ENCODE results near the gene D2HGDH.

D2HGDH gene

DNA sequence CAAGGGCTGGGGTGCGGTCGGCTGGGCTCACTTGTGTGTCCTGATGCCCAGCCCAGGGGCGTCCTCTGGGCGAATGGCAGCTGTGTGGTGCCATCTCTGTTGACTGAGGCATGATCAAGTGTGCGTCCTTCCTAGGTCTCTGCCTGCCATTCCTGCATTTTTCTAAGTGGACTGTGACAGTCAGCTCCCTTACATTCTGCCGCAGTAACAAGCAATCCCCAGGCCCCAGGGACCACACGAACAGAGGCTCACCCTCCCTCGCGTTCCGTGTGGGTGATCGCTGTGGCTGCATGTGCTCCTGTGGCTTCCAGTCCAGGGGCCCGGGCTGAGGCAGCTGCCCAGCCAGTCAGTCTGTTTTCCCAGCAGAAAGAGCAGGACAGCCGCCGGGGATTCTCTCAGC, 17.8 kb downstream of the D2HGDH start:
- Histone ChIP-seq H3K27me3 (replicated peaks in 2 of 5; ENCODE audit: control insufficient read depth in 4 of 5, insufficient read depth in 5 of 5, low read length in 4 of 5) (no peaks in the 10 kb centered on the region), H3K27ac (ENCODE audit: insufficient read depth in 1 of 2, low read depth in 1 of 2, low read length in 2 of 2, poor library complexity in 1 of 2, severe bottlenecking in 2 of 2) (no peak overlapping the region), H3K9me3 (ENCODE audit: control extremely low read depth in 1 of 5, control insufficient read depth in 4 of 5, insufficient read depth in 2 of 5, low read depth in 1 of 5, low read length in 4 of 5) (no peaks in the 10 kb centered on the region), H3K4me3 (ENCODE audit: control insufficient read depth in 1 of 7, extremely low read depth in 1 of 7, insufficient read depth in 4 of 7, low read depth in 2 of 7, low read length in 6 of 7) (no peak overlapping the region), H3K36me3 (ENCODE audit: control insufficient read depth in 4 of 4, insufficient read depth in 4 of 4, low read length in 3 of 4) (peaks cover 2 to 74% (median 35%) of the 10 kb centered on the region in 4 experiments), H3K4me1 (ENCODE audit: control extremely low read depth in 1 of 4, control insufficient read depth in 4 of 4, insufficient read depth in 4 of 4, low read length in 3 of 4) (peaks cover 0 to 2% (median 0%) of the 10 kb centered on the region in 4 experiments)
- DNase-seq, result no peak
- WGBS (ENCODE audit: insufficient coverage), result 96% methylated on average over 14 of the region's 14 CpGs
- ChIA-PET CTCF (no interaction called here), POLR2A (no interaction called here)

DNA sequence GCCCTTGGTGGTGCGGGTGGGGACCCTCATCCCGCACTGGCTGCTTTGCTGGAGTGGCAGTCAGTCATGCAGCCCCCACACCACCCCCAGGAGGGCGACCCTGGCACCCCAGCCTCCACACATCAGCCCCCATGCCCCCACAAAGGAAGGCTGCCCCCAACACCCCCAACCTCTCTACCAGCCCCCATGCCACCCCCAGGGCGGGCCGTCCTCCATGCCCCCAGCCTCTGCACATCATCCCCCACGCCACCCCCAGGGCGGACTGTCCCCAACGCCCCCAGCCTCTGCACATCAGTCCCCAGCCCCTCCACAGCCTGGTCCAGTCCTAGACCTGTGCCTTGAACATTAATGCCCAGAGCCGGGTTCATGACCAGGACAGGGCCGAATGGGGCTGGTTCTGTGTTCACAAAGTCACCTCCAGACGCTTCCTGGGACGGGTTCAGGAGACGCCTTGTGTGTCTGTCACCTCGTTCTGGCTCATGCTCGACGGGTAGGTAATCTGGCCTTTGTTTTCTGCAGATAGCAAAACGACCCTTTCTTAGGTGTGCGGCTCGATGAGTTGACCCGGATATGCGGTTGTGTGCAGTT, 18.4 kb downstream of the D2HGDH start:
- H3K36me3 ChIP-seq (ENCODE audit: control insufficient read depth in 4 of 4, insufficient read depth in 4 of 4, low read length in 3 of 4), result peaks cover 2 to 71% (median 33%) of the 10 kb centered on the region in 4 experiments
- ChIA-PET POLR2A (no interaction called here), CTCF (no interaction called here)
- no peaks in the 10 kb centered on the region for H3K9me3 ChIP-seq (ENCODE audit: control extremely low read depth in 1 of 5, control insufficient read depth in 4 of 5, insufficient read depth in 2 of 5, low read depth in 1 of 5, low read length in 4 of 5)
- peaks cover 0 to 2% (median 0%) of the 10 kb centered on the region in 4 experiments for H3K4me1 ChIP-seq (ENCODE audit: control extremely low read depth in 1 of 4, control insufficient read depth in 4 of 4, insufficient read depth in 4 of 4, low read length in 3 of 4)
- H3K27me3 ChIP-seq (replicated peaks in 2 of 5; ENCODE audit: control insufficient read depth in 4 of 5, insufficient read depth in 5 of 5, low read length in 4 of 5), result no peaks in the 10 kb centered on the region
- 98% methylated on average over 13 of the region's 21 CpGs for WGBS (ENCODE audit: insufficient coverage)
- no peak overlapping the region for H3K27ac ChIP-seq (ENCODE audit: insufficient read depth in 1 of 2, low read depth in 1 of 2, low read length in 2 of 2, poor library complexity in 1 of 2, severe bottlenecking in 2 of 2)
- H3K4me3 ChIP-seq (ENCODE audit: control insufficient read depth in 1 of 7, extremely low read depth in 1 of 7, insufficient read depth in 4 of 7, low read depth in 2 of 7, low read length in 6 of 7), result no peak overlapping the region
- no peak for DNase-seq

DNA sequence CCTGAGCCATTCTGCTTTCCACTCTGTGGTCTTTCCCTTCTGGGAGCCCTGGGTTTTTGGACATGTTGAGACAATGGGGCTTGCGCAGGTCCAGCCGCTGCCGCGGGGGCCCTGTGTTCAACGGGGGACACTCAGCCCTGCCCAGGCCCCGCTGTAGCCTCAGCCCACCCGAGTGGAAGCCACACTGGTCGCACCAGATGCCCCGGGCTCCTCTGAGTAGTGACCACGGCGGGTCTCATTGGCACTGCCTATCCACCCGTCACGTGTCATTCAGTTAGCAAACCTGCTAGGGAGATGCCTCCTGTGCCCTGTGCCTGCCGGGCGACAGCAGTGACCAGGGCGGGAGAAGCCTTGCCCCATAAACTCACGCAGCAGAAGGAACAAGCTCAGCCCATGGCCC, 19.1 kb downstream of the D2HGDH start:
- H3K36me3 ChIP-seq (ENCODE audit: control insufficient read depth in 4 of 4, insufficient read depth in 4 of 4, low read length in 3 of 4), result peaks cover 2 to 68% (median 31%) of the 10 kb centered on the region in 4 experiments
- POLR2A ChIA-PET, result no interaction called here
- H3K4me3 ChIP-seq (ENCODE audit: control insufficient read depth in 1 of 7, extremely low read depth in 1 of 7, insufficient read depth in 4 of 7, low read depth in 2 of 7, low read length in 6 of 7), result no peak overlapping the region
- H3K27ac ChIP-seq (ENCODE audit: insufficient read depth in 1 of 2, low read depth in 1 of 2, low read length in 2 of 2, poor library complexity in 1 of 2, severe bottlenecking in 2 of 2), result no peak overlapping the region
- peaks cover 0 to 2% (median 0%) of the 10 kb centered on the region in 4 experiments for H3K4me1 ChIP-seq (ENCODE audit: control extremely low read depth in 1 of 4, control insufficient read depth in 4 of 4, insufficient read depth in 4 of 4, low read length in 3 of 4)
- CTCF ChIA-PET, result no interaction called here
- 98% methylated on average over 17 of the region's 17 CpGs for WGBS (ENCODE audit: insufficient coverage)
- H3K9me3 ChIP-seq (ENCODE audit: control extremely low read depth in 1 of 5, control insufficient read depth in 4 of 5, insufficient read depth in 2 of 5, low read depth in 1 of 5, low read length in 4 of 5), result no peaks in the 10 kb centered on the region
- DNase-seq, result no peak
- H3K27me3 ChIP-seq (replicated peaks in 2 of 5; ENCODE audit: control insufficient read depth in 4 of 5, insufficient read depth in 5 of 5, low read length in 4 of 5), result no peaks in the 10 kb centered on the region

DNA sequence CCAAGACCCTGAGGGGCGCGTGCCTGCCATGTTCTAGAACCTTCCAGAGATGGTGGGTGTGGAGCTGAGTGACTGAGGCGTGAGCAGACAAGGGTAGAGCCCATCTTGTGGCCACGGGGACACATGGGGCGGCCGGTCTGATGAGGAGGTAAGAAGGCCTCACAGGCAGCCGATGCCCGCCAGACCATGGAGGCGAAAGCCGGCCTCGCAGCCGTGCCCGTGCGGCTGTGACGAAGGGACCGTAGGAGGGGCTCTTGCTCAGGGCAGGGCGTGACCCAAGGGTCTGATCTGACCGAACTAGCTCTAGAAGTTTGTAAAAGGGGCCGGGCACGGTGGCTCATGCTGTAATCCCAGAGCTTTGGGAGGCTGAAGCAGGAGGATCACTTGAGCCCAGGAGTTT, 19.6 kb downstream of the D2HGDH start:
- Histone ChIP-seq H3K4me1 (ENCODE audit: control extremely low read depth in 1 of 4, control insufficient read depth in 4 of 4, insufficient read depth in 4 of 4, low read length in 3 of 4) (peaks cover 0 to 2% (median 0%) of the 10 kb centered on the region in 4 experiments), H3K9me3 (ENCODE audit: control extremely low read depth in 1 of 5, control insufficient read depth in 4 of 5, insufficient read depth in 2 of 5, low read depth in 1 of 5, low read length in 4 of 5) (no peaks in the 10 kb centered on the region), H3K27me3 (replicated peaks in 2 of 5; ENCODE audit: control insufficient read depth in 4 of 5, insufficient read depth in 5 of 5, low read length in 4 of 5) (no peaks in the 10 kb centered on the region), H3K27ac (ENCODE audit: insufficient read depth in 1 of 2, low read depth in 1 of 2, low read length in 2 of 2, poor library complexity in 1 of 2, severe bottlenecking in 2 of 2) (no peak overlapping the region), H3K36me3 (ENCODE audit: control insufficient read depth in 4 of 4, insufficient read depth in 4 of 4, low read length in 3 of 4) (peaks cover 2 to 64% (median 31%) of the 10 kb centered on the region in 4 experiments), H3K4me3 (ENCODE audit: control insufficient read depth in 1 of 7, extremely low read depth in 1 of 7, insufficient read depth in 4 of 7, low read depth in 2 of 7, low read length in 6 of 7) (no peak overlapping the region)
- 98% methylated on average over 20 of the region's 20 CpGs for WGBS (ENCODE audit: insufficient coverage)
- DNase-seq, result no peak
- ChIA-PET CTCF (no interaction called here), POLR2A (interaction anchor here (0.6 kb wide), 1 partner anchor 553 kb away, joined by 4 read pairs; no protein-coding TSS in a partner anchor)

DNA sequence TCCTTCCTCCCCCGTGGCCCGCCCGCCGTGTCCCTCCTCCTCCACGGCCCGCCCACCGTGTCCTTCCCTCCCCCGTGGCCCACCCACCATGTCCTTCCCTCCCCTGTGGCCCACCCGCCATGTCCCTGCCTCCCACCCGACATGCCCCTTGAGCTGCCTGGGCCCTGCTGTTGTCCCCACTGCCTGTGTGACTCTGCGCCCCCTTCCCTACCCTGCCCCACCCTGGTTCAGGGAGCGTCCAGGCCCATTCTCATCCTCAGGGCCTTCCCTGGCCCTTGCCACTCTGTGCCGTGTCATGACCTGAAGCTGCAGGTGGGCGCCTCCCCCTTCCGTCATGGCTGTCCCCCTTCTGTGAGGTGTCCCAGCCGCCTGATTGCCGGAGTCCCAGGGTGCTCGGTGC, 20.7 kb downstream of the D2HGDH start:
- H3K9me3 ChIP-seq (ENCODE audit: control extremely low read depth in 1 of 5, control insufficient read depth in 4 of 5, insufficient read depth in 2 of 5, low read depth in 1 of 5, low read length in 4 of 5), result peaks cover 0 to under 1% (median 0%) of the 10 kb centered on the region in 5 experiments
- no peak overlapping the region for H3K4me3 ChIP-seq (ENCODE audit: control insufficient read depth in 1 of 7, extremely low read depth in 1 of 7, insufficient read depth in 4 of 7, low read depth in 2 of 7, low read length in 6 of 7)
- POLR2A ChIA-PET, result no interaction called here
- CTCF ChIA-PET, result no interaction called here
- H3K27me3 ChIP-seq (replicated peaks in 2 of 5; ENCODE audit: control insufficient read depth in 4 of 5, insufficient read depth in 5 of 5, low read length in 4 of 5), result no peaks in the 10 kb centered on the region
- H3K27ac ChIP-seq (ENCODE audit: insufficient read depth in 1 of 2, low read depth in 1 of 2, low read length in 2 of 2, poor library complexity in 1 of 2, severe bottlenecking in 2 of 2), result no peak overlapping the region
- H3K36me3 ChIP-seq (ENCODE audit: control insufficient read depth in 4 of 4, insufficient read depth in 4 of 4, low read length in 3 of 4), result peaks cover 2 to 63% (median 30%) of the 10 kb centered on the region in 4 experiments
- DNase-seq, result no peak
- no peaks in the 10 kb centered on the region for H3K4me1 ChIP-seq (ENCODE audit: control extremely low read depth in 1 of 4, control insufficient read depth in 4 of 4, insufficient read depth in 4 of 4, low read length in 3 of 4)
- 97% methylated on average over 10 of the region's 18 CpGs for WGBS (ENCODE audit: insufficient coverage)

DNA sequence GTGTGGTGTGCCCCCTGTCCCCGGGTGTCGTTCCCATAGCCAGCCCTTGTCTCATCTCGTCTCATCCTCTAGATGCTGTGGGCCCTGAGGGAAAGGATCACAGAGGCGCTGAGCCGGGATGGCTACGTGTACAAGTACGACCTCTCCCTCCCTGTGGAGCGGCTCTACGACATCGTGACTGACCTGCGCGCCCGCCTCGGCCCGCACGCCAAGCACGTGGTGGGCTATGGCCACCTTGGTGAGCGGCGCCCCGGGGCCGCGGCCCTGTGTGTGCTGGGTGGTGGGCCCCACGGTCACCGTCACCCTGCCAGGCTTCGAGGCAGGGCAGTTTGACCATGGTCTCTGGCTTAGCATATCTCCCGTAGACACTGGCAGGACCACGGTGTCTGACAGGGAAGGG, 21.3 kb downstream of the D2HGDH start:
- no peak for DNase-seq
- Histone ChIP-seq H3K27me3 (replicated peaks in 2 of 5; ENCODE audit: control insufficient read depth in 4 of 5, insufficient read depth in 5 of 5, low read length in 4 of 5) (no peaks in the 10 kb centered on the region), H3K9me3 (ENCODE audit: control extremely low read depth in 1 of 5, control insufficient read depth in 4 of 5, insufficient read depth in 2 of 5, low read depth in 1 of 5, low read length in 4 of 5) (peaks cover 0 to 3% (median 0%) of the 10 kb centered on the region in 5 experiments), H3K4me3 (ENCODE audit: control insufficient read depth in 1 of 7, extremely low read depth in 1 of 7, insufficient read depth in 4 of 7, low read depth in 2 of 7, low read length in 6 of 7) (no peak overlapping the region), H3K36me3 (ENCODE audit: control insufficient read depth in 4 of 4, insufficient read depth in 4 of 4, low read length in 3 of 4) (peaks cover 4 to 60% (median 35%) of the 10 kb centered on the region in 4 experiments), H3K27ac (ENCODE audit: insufficient read depth in 1 of 2, low read depth in 1 of 2, low read length in 2 of 2, poor library complexity in 1 of 2, severe bottlenecking in 2 of 2) (no peak overlapping the region), H3K4me1 (ENCODE audit: control extremely low read depth in 1 of 4, control insufficient read depth in 4 of 4, insufficient read depth in 4 of 4, low read length in 3 of 4) (no peaks in the 10 kb centered on the region)
- ChIA-PET CTCF (no interaction called here), POLR2A (no interaction called here)
- WGBS (ENCODE audit: insufficient coverage), result 99% methylated on average over 24 of the region's 27 CpGs

DNA sequence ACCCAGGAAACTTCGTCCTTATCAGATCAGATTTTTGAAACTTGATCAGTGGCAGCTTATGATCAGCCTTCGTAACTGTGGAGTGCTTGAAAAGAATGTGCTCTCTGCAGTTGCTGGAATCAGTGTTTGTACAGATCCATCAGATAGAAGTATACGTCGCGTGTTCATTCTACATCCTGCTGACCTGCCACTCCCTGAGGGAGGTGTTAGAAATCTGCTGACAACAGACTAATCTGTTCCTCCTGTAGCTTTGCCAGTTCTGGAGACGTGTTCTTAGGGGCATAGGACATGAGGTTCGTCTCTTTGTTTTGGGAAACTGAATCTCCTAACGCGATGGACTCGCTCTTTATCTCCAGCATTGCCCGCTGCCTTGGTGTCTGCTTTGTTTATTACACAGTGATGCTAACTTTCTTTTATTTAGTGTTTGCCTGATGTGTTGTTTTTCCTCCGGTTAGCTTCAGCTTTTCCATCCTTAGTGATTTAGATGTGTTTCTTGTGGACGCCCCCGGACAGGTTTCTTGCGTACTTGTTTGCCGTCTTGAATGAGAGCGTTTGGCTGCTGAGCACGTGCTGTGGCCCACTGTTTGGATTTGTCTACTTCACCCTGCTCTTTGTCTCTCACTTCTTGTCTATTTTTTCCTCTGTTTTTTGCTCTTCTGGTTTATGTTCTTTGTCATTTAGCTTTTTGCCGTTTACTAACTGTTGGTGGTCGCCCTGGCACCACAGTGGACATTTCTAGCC, 24.8 kb downstream of the D2HGDH start:
- DNase-seq, result peak in 1 of 3 donors; percentile 8
- ChIA-PET CTCF (interaction anchor here (1.0 to 1.2 kb wide), 2 partner anchors 9 to 119 kb away, joined by 3 to 4 read pairs; no protein-coding TSS in a partner anchor), POLR2A (no interaction called here)
- no peaks in the 10 kb centered on the region for H3K27me3 ChIP-seq (replicated peaks in 2 of 5; ENCODE audit: control insufficient read depth in 4 of 5, insufficient read depth in 5 of 5, low read length in 4 of 5)
- H3K9me3 ChIP-seq (ENCODE audit: control extremely low read depth in 1 of 5, control insufficient read depth in 4 of 5, insufficient read depth in 2 of 5, low read depth in 1 of 5, low read length in 4 of 5), result peaks cover 0 to 3% (median 0%) of the 10 kb centered on the region in 5 experiments
- 91% methylated on average over 19 of the region's 20 CpGs for WGBS (ENCODE audit: insufficient coverage)
- H3K27ac ChIP-seq (ENCODE audit: insufficient read depth in 1 of 2, low read depth in 1 of 2, low read length in 2 of 2, poor library complexity in 1 of 2, severe bottlenecking in 2 of 2), result no peak overlapping the region
- H3K4me3 ChIP-seq (ENCODE audit: control insufficient read depth in 1 of 7, extremely low read depth in 1 of 7, insufficient read depth in 4 of 7, low read depth in 2 of 7, low read length in 6 of 7), result no peak overlapping the region
- peaks cover 3 to 43% (median 26%) of the 10 kb centered on the region in 4 experiments for H3K36me3 ChIP-seq (ENCODE audit: control insufficient read depth in 4 of 4, insufficient read depth in 4 of 4, low read length in 3 of 4)
- H3K4me1 ChIP-seq (ENCODE audit: control extremely low read depth in 1 of 4, control insufficient read depth in 4 of 4, insufficient read depth in 4 of 4, low read length in 3 of 4), result peaks cover 0 to 10% (median 0%) of the 10 kb centered on the region in 4 experiments
